ENCODE results near the gene SLC51A. TPM values are rescaled to one million over a fixed set of nuclear protein-coding genes. Genes with fewer than 3 reads are reported as not detected.

Gene SLC51A
- total RNA-seq, 2 experiments from 2014 or later: not detected

DNA sequence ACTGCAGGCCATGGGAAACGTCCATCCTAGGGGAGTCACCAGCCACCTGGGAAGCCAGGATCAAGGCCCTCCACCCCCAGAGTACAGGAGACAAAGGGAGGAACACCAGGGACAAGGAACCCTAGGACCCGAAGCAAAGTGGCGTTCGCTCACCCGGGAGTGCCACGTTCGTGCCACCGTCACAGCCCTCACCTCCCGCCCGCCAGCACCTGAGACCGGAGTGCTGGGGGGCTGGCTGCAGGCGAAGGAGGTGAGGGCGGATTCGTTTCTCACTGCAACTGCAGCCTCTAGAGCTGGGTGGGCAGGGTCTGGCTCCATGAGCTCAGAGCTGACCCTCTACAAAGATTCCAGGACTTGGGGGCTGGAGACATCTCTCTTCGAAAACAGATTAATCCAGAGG, 31.5 kb upstream of the SLC51A start:
- no peak overlapping the region for H3K27ac Mint-ChIP-seq
- DNase-seq (no peak), ATAC-seq (no peak)
- H3K36me3 Mint-ChIP-seq (ENCODE audit: low read depth): no peaks in the 10 kb centered on the region
- H3K4me1 Mint-ChIP-seq (ENCODE audit: low read depth): peaks cover 49% of the 10 kb centered on the region
- H3K4me3 Mint-ChIP-seq: no peak overlapping the region
- H3K9me3 Mint-ChIP-seq: no peaks in the 10 kb centered on the region
- H3K27me3 Mint-ChIP-seq: no peaks in the 10 kb centered on the region
- CTCF ChIA-PET: interaction anchor here (1.0 to 17.6 kb wide), 3 partner anchors 12 to 110 kb away, joined by 3 to 296 read pairs (median 7); no protein-coding TSS in a partner anchor
- POLR2A ChIA-PET: interaction anchor here (1.1 to 1.9 kb wide), 2 partner anchors 82 to 104 kb away, joined by 4 to 5 read pairs; no protein-coding TSS in a partner anchor
- TF ChIP-seq, protein P1, sequence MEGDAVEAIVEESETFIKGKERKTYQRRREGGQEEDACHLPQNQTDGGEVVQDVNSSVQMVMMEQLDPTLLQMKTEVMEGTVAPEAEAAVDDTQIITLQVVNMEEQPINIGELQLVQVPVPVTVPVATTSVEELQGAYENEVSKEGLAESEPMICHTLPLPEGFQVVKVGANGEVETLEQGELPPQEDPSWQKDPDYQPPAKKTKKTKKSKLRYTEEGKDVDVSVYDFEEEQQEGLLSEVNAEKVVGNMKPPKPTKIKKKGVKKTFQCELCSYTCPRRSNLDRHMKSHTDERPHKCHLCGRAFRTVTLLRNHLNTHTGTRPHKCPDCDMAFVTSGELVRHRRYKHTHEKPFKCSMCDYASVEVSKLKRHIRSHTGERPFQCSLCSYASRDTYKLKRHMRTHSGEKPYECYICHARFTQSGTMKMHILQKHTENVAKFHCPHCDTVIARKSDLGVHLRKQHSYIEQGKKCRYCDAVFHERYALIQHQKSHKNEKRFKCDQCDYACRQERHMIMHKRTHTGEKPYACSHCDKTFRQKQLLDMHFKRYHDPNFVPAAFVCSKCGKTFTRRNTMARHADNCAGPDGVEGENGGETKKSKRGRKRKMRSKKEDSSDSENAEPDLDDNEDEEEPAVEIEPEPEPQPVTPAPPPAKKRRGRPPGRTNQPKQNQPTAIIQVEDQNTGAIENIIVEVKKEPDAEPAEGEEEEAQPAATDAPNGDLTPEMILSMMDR (IDR thresholded peaks at IDR 0.05): no peak
- intact Hi-C loops (cut with micrococcal nuclease): loop anchor here (5.0 kb wide), 1 partner anchor 103 kb away; the partner anchor contains the start of gene TFRC

DNA sequence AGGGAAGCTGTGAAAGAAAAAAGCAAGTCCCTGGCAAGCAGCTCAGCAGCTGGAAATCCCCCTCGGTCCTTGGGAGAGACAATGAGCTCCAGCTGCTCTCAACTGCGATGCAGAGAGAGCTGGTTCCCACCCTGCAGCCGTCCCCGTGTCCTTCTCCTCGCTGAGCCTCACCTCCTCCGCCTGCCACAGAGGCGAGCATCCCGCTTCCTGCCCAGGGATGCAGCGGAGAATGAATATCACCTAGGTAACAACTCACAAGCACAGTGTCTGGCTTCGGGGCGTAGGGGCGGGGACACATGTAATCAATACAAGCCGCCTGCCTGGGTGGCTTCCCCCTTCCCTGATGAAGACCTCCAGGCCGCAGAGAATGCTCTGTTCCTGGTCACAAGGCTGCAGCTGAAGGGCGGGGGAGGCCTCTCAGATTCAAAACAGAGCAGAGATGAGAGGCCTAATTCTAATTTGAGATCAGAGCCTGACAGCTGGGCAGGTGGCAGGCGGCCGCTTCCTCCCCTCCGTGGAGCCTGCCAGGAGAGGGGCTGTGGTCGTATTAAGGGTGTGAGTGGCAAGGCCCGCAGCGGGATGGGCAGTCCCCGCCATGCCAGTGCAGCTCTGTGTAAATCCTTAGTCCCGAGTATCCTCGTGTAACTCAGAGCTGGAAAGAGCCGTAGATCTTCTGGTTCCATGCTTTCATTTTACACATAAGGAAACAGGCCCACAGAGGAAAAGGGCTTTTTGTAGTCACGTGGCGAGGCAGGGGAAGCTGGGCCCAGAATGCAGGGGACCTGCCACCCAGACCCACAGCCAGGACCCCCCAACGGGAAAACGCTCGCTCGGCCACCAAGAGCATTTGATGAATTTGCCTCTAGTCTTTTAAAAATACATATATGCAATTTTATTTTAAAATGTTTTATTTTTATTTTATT, 29.4 kb upstream of the SLC51A start:
- Mint-ChIP-seq H3K4me3 (peak overlapping the region; percentile 26), H3K4me1 (ENCODE audit: low read depth) (peaks cover 35% of the 10 kb centered on the region), H3K27me3 (no peaks in the 10 kb centered on the region), H3K36me3 (ENCODE audit: low read depth) (no peaks in the 10 kb centered on the region), H3K27ac (peak overlapping the region; percentile 77), H3K9me3 (no peaks in the 10 kb centered on the region)
- CTCF ChIA-PET: interaction anchor here (0.7 to 17.6 kb wide), 4 partner anchors 10 to 292 kb away, joined by 3 to 296 read pairs (median 5); no protein-coding TSS in a partner anchor
- TF ChIP-seq, protein P1 (IDR thresholded peaks at IDR 0.05): no peak
- POLR2A ChIA-PET: interaction anchor here (1.4 to 1.5 kb wide), 2 partner anchors 8 to 106 kb away, joined by 3 to 4 read pairs; no protein-coding TSS in a partner anchor
- intact Hi-C loops (cut with micrococcal nuclease): no loop called here
- DNase-seq (peak; percentile 40), ATAC-seq (no peak)

GRCh38 chr3:196189566-196190347, 26.6 kb upstream of the SLC51A start:
- CTCF ChIA-PET: interaction anchor here (1.4 to 17.6 kb wide), 2 partner anchors 10 to 115 kb away, joined by 5 to 296 read pairs; no protein-coding TSS in a partner anchor
- DNase-seq (no peak), ATAC-seq (no peak)
- H3K27me3 Mint-ChIP-seq: no peaks in the 10 kb centered on the region
- POLR2A ChIA-PET: interaction anchor here (2.6 kb wide), 1 partner anchor 11 kb away, joined by 11 read pairs; no protein-coding TSS in a partner anchor
- TF ChIP-seq, protein P1 (IDR thresholded peaks at IDR 0.05): no peak
- H3K4me3 Mint-ChIP-seq: no peak overlapping the region
- H3K36me3 Mint-ChIP-seq (ENCODE audit: low read depth): no peaks in the 10 kb centered on the region
- peaks cover 35% of the 10 kb centered on the region for H3K4me1 Mint-ChIP-seq (ENCODE audit: low read depth)
- H3K9me3 Mint-ChIP-seq: no peaks in the 10 kb centered on the region
- H3K27ac Mint-ChIP-seq: no peak overlapping the region
- intact Hi-C loops (cut with micrococcal nuclease): no loop called here

GRCh38 chr3:196192036-196192523, 24.3 kb upstream of the SLC51A start:
- H3K27ac Mint-ChIP-seq: peak overlapping the region; percentile 85
- TF ChIP-seq, protein P1 (IDR thresholded peaks at IDR 0.05): no peak
- intact Hi-C loops (cut with micrococcal nuclease): no loop called here
- H3K4me3 Mint-ChIP-seq: peak overlapping the region; percentile 28
- H3K9me3 Mint-ChIP-seq: no peaks in the 10 kb centered on the region
- H3K36me3 Mint-ChIP-seq (ENCODE audit: low read depth): no peaks in the 10 kb centered on the region
- ChIA-PET CTCF (interaction anchor here (1.0 to 17.6 kb wide), 3 partner anchors 9 to 117 kb away, joined by 3 to 296 read pairs (median 11); no protein-coding TSS in a partner anchor), POLR2A (interaction anchor here (0.6 to 2.6 kb wide), 10 partner anchors 8 to 166 kb away, joined by 3 to 11 read pairs (median 4); no protein-coding TSS in a partner anchor)
- H3K27me3 Mint-ChIP-seq: no peaks in the 10 kb centered on the region
- ATAC-seq (peak; percentile 60), DNase-seq (peak; percentile 81)
- H3K4me1 Mint-ChIP-seq (ENCODE audit: low read depth): peaks cover 41% of the 10 kb centered on the region
